Naive thymus-derived CD8-positive, alpha-beta T cell (primary cell): ENCODE measurements around the gene ANKRD18A. TPM values are rescaled to one million over a fixed set of nuclear protein-coding genes. Genes with fewer than 3 reads are reported as not detected.

Experiments used
- ATAC-seq, 2 donors: fragments of 150-1000 bp; cut with Tn5 transposase in 1 of 2; sonication (Bioruptor Pico), chemical (Tn5 transposase) in 1 of 2; 1 replicate in 1 of 2; 2 replicates in 1 of 2; pipeline ENCODE4 v1.10.0; 2021; ENCODE audit warnings: mild to moderate bottlenecking in 2 of 2, moderate library complexity in 2 of 2
- POLR2A ChIA-PET: fragments of 350-600 bp; sonication (Branson Sonifier 250); formaldehyde crosslinking; loops from one replicate; lab custom pipeline; 2021; ENCODE audit warnings: antibody characterized with exemption; lab: Charles Lee
- DNase-seq, 10 donors: peaks; one replicate each; pipeline versions ENCODE4 v3.0.0 to v3.0.0-alpha.2; 2020 to 2022
- H3K27ac Mint-ChIP-seq, 10 donors: one replicate each; pipeline ENCODE4 v1.8.0; 2020 to 2022; ENCODE audit warnings: mild to moderate bottlenecking in 10 of 10, mixed read lengths in 10 of 10, moderate library complexity in 4 of 10, inconsistent platforms in 1 of 10
- H3K27me3 Mint-ChIP-seq, 5 donors: one replicate each; pipeline ENCODE4 v1.8.0; 2021 to 2022; ENCODE audit warnings: mixed read lengths in 5 of 5
- H3K36me3 Mint-ChIP-seq, 3 donors: one replicate each; pipeline ENCODE4 v1.8.0; 2020 to 2022; ENCODE audit warnings: mixed read lengths in 3 of 3, mild to moderate bottlenecking in 2 of 3, inconsistent platforms in 1 of 3
- H3K4me1 Mint-ChIP-seq, 4 donors: one replicate each; pipeline ENCODE4 v1.8.0; 2021 to 2022; ENCODE audit warnings: mixed read lengths in 4 of 4
- H3K4me3 Mint-ChIP-seq, 10 donors: one replicate each; pipeline ENCODE4 v1.8.0; 2020 to 2022; ENCODE audit warnings: mild to moderate bottlenecking in 10 of 10, mixed read lengths in 10 of 10, moderate library complexity in 6 of 10, inconsistent platforms in 1 of 10
- H3K9me3 Mint-ChIP-seq, 9 donors: one replicate each; pipeline ENCODE4 v1.8.0; 2020 to 2022; ENCODE audit warnings: mixed read lengths in 9 of 9, mild to moderate bottlenecking in 3 of 9, inconsistent platforms in 1 of 9, moderate library complexity in 1 of 9
- polyA plus RNA-seq, 3 donors: library from polyadenylated mRNA; unstranded; fragments of 300-500 nt; fragmentation: Illumina TruSeq; gene quantifications; one replicate each; pipeline ENCODE4 v1.2.3, GENCODE V29; 2021
- total RNA-seq, 8 experiments: library from RNA in 2 of 8; stranded (reverse) in 2 of 8; gene quantifications; one replicate each; pipeline ENCODE4 v1.2.3 and lab custom pipeline; 2021 to 2026

Gene ANKRD18A
- total and polyA plus RNA-seq, 5 experiments from 2014 or later, result 0.71 to 2.8 (median 1.4) TPM; not detected in 1

GRCh38 chr9:38643815-38644173, 23.4 kb upstream of the ANKRD18A start:
- no peaks in the 10 kb centered on the region for H3K4me1 Mint-ChIP-seq
- DNase-seq (no peak), ATAC-seq (no peak)
- peaks cover 15 to 37% (median 20%) of the 10 kb centered on the region in 5 donors for H3K27me3 Mint-ChIP-seq
- no peak overlapping the region for H3K27ac Mint-ChIP-seq
- POLR2A ChIA-PET, result no interaction called here
- no peaks in the 10 kb centered on the region for H3K36me3 Mint-ChIP-seq
- H3K9me3 Mint-ChIP-seq, result no peaks in the 10 kb centered on the region
- no peak overlapping the region for H3K4me3 Mint-ChIP-seq

- POLR2A ChIA-PET, result no interaction called here
- no peak for ATAC-seq
Measured at GRCh38 chr9:38642951-38643814, 22.8 kb upstream of the ANKRD18A start.

GRCh38 chr9:38641985-38642864, 21.8 kb upstream of the ANKRD18A start:
- DNase-seq (no peak), ATAC-seq (no peak)
- no peaks in the 10 kb centered on the region for H3K9me3 Mint-ChIP-seq
- peaks cover 14 to 34% (median 17%) of the 10 kb centered on the region in 5 donors for H3K27me3 Mint-ChIP-seq
- H3K4me3 Mint-ChIP-seq, result no peak overlapping the region
- H3K36me3 Mint-ChIP-seq, result no peaks in the 10 kb centered on the region
- POLR2A ChIA-PET, result no interaction called here
- no peak overlapping the region for H3K27ac Mint-ChIP-seq
- H3K4me1 Mint-ChIP-seq, result no peaks in the 10 kb centered on the region

More at GRCh38 chr9:38642951-38643814, 22.8 kb upstream of the ANKRD18A start:
- Mint-ChIP-seq H3K4me1 (no peaks in the 10 kb centered on the region), H3K27ac (no peak overlapping the region), H3K9me3 (no peaks in the 10 kb centered on the region), H3K4me3 (no peak overlapping the region), H3K36me3 (no peaks in the 10 kb centered on the region), H3K27me3 (peaks cover 16 to 40% (median 20%) of the 10 kb centered on the region in 5 donors)
- DNase-seq, result no peak

GRCh38 chr9:38641142-38641541, 20.7 kb upstream of the ANKRD18A start:
- H3K27ac Mint-ChIP-seq, result no peak overlapping the region

GRCh38 chr9:38639577-38639940, 19.2 kb upstream of the ANKRD18A start:
- ATAC-seq (no peak), DNase-seq (no peak)
- Mint-ChIP-seq H3K27me3 (peaks cover 13 to 43% (median 20%) of the 10 kb centered on the region in 5 donors), H3K27ac (no peak overlapping the region), H3K4me3 (no peak overlapping the region), H3K9me3 (no peaks in the 10 kb centered on the region), H3K4me1 (no peaks in the 10 kb centered on the region), H3K36me3 (no peaks in the 10 kb centered on the region)
- POLR2A ChIA-PET, result no interaction called here

More at GRCh38 chr9:38641142-38641541, 20.7 kb upstream of the ANKRD18A start:
- POLR2A ChIA-PET, result no interaction called here
- Mint-ChIP-seq H3K27me3 (peaks cover 13 to 39% (median 19%) of the 10 kb centered on the region in 5 donors), H3K36me3 (no peaks in the 10 kb centered on the region), H3K9me3 (no peaks in the 10 kb centered on the region), H3K4me3 (no peak overlapping the region), H3K4me1 (no peaks in the 10 kb centered on the region)
- DNase-seq (no peak), ATAC-seq (no peak)

GRCh38 chr9:38638881-38639576, 18.6 kb upstream of the ANKRD18A start:
- POLR2A ChIA-PET, result no interaction called here
- ATAC-seq (no peak), DNase-seq (no peak)
- no peak overlapping the region for H3K27ac Mint-ChIP-seq
- no peaks in the 10 kb centered on the region for H3K36me3 Mint-ChIP-seq
- H3K27me3 Mint-ChIP-seq, result peaks cover 11 to 43% (median 20%) of the 10 kb centered on the region in 5 donors
- no peak overlapping the region for H3K4me3 Mint-ChIP-seq
- no peaks in the 10 kb centered on the region for H3K9me3 Mint-ChIP-seq
- H3K4me1 Mint-ChIP-seq, result no peaks in the 10 kb centered on the region

GRCh38 chr9:38634315-38634714, 13.9 kb upstream of the ANKRD18A start:
- ATAC-seq, result no peak
- POLR2A ChIA-PET, result no interaction called here
- Mint-ChIP-seq H3K27me3 (peaks cover 8 to 18% (median 12%) of the 10 kb centered on the region in 5 donors), H3K9me3 (no peaks in the 10 kb centered on the region), H3K27ac (no peak overlapping the region), H3K4me3 (no peak overlapping the region), H3K36me3 (no peaks in the 10 kb centered on the region), H3K4me1 (no peaks in the 10 kb centered on the region)
- no peak for DNase-seq

GRCh38 chr9:38629511-38629910, 9.1 kb upstream of the ANKRD18A start:
- POLR2A ChIA-PET, result no interaction called here
- Mint-ChIP-seq H3K27ac (no peak overlapping the region), H3K27me3 (peaks cover 4 to 23% (median 15%) of the 10 kb centered on the region in 5 donors), H3K4me1 (no peaks in the 10 kb centered on the region), H3K36me3 (peaks cover 0 to 22% (median 0%) of the 10 kb centered on the region in 3 donors), H3K4me3 (no peak overlapping the region), H3K9me3 (peaks cover 0 to 27% (median 10%) of the 10 kb centered on the region in 9 donors)
- no peak for ATAC-seq
- DNase-seq, result no peak

GRCh38 chr9:38626006-38626405, 5.6 kb upstream of the ANKRD18A start:
- H3K4me3 Mint-ChIP-seq, result no peak overlapping the region
- H3K27me3 Mint-ChIP-seq, result peaks cover 8 to 40% (median 38%) of the 10 kb centered on the region in 5 donors
- H3K9me3 Mint-ChIP-seq, result peaks cover 0 to 37% (median 15%) of the 10 kb centered on the region in 9 donors
- no peak for DNase-seq
- no peak for ATAC-seq
- no peak overlapping the region for H3K27ac Mint-ChIP-seq
- peaks cover 7 to 12% (median 9%) of the 10 kb centered on the region in 4 donors for H3K4me1 Mint-ChIP-seq
- peaks cover 0 to 37% (median 2%) of the 10 kb centered on the region in 3 donors for H3K36me3 Mint-ChIP-seq
- POLR2A ChIA-PET, result no interaction called here

- Mint-ChIP-seq H3K36me3 (peaks cover 0 to 37% (median 2%) of the 10 kb centered on the region in 3 donors), H3K9me3 (peaks cover 0 to 37% (median 15%) of the 10 kb centered on the region in 9 donors), H3K4me3 (peak overlapping the region in 9 of 10 donors; percentile 38 to 88 (median 84)), H3K4me1 (peaks cover 8 to 18% (median 14%) of the 10 kb centered on the region in 4 donors), H3K27ac (peak overlapping the region in 1 of 10 donors; percentile 6), H3K27me3 (peaks cover 8 to 51% (median 40%) of the 10 kb centered on the region in 5 donors)
- POLR2A ChIA-PET, result no interaction called here
- ATAC-seq, result no peak
- DNase-seq, result no peak
Measured at GRCh38 chr9:38622951-38623350, 2.6 kb upstream of the ANKRD18A start.

GRCh38 chr9:38622288-38622674, 1.9 kb upstream of the ANKRD18A start:
- Mint-ChIP-seq H3K27ac (peak overlapping the region in 3 of 10 donors; percentile 6 to 61 (median 59)), H3K4me1 (peaks cover 8 to 18% (median 14%) of the 10 kb centered on the region in 4 donors), H3K27me3 (peaks cover 8 to 49% (median 40%) of the 10 kb centered on the region in 5 donors), H3K4me3 (peak overlapping the region; percentile 49 to 88 (median 84)), H3K36me3 (peaks cover 0 to 34% (median 2%) of the 10 kb centered on the region in 3 donors), H3K9me3 (peaks cover 0 to 35% (median 15%) of the 10 kb centered on the region in 9 donors)
- ATAC-seq, result no peak
- peak in 2 of 10 donors; percentile 3 to 15 for DNase-seq
- POLR2A ChIA-PET, result no interaction called here
